ENCODE measurements around the gene SIX1. TPM values are rescaled to one million over a fixed set of nuclear protein-coding genes. Genes with fewer than 3 reads are reported as not detected.

Gene SIX1
- total and polyA plus RNA-seq, 2 experiments from 2014 or later, result 0.12 to 0.46 TPM

- no peak for DNase-seq (ENCODE audit: low read depth in 1 of 2, low spot score in 1 of 2)
- TF ChIP-seq, protein P1, sequence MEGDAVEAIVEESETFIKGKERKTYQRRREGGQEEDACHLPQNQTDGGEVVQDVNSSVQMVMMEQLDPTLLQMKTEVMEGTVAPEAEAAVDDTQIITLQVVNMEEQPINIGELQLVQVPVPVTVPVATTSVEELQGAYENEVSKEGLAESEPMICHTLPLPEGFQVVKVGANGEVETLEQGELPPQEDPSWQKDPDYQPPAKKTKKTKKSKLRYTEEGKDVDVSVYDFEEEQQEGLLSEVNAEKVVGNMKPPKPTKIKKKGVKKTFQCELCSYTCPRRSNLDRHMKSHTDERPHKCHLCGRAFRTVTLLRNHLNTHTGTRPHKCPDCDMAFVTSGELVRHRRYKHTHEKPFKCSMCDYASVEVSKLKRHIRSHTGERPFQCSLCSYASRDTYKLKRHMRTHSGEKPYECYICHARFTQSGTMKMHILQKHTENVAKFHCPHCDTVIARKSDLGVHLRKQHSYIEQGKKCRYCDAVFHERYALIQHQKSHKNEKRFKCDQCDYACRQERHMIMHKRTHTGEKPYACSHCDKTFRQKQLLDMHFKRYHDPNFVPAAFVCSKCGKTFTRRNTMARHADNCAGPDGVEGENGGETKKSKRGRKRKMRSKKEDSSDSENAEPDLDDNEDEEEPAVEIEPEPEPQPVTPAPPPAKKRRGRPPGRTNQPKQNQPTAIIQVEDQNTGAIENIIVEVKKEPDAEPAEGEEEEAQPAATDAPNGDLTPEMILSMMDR (IDR thresholded peaks at IDR 0.05; ENCODE audit: low read depth, low read length), result no peak
These were observed 19.3 kb upstream of the SIX1 start for GRCh38 chr14:60668431-60669112.

DNA sequence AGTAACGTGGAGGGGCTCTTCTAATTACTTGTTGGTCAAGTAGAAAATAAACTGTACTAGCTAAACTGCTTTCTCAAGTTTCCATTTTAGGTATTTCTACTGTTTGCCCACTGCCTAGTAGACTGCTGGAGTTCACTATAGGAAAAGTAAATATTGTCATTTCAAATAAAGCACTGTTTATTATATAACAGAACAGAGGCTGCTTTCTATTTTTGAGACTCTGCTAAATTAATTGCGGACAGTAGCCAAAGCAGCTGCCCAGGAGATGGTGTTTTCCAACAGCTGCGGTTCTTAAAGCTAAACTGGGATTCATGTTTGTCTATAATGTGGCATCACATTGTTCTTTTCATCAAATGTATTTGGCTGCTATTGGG, 15.9 kb upstream of the SIX1 start:
- Histone ChIP-seq H3K4me3 (no peak overlapping the region), H3K27ac (no peak overlapping the region), H3K4me1 (ENCODE audit: low read depth) (no peaks in the 10 kb centered on the region), H3K27me3 (peaks cover 15% of the 10 kb centered on the region), H3K9me3 (ENCODE audit: low read depth) (no peaks in the 10 kb centered on the region), H3K36me3 (no peaks in the 10 kb centered on the region)
- DNase-seq (ENCODE audit: low read depth in 1 of 2, low spot score in 1 of 2), result no peak
- TF ChIP-seq, protein P1 (IDR thresholded peaks at IDR 0.05; ENCODE audit: low read depth, low read length), result no peak

More at GRCh38 chr14:60668431-60669112, 19.3 kb upstream of the SIX1 start:
- H3K4me3 ChIP-seq, result no peak overlapping the region
- no peaks in the 10 kb centered on the region for H3K9me3 ChIP-seq (ENCODE audit: low read depth)
- H3K27ac ChIP-seq, result no peak overlapping the region
- no peaks in the 10 kb centered on the region for H3K4me1 ChIP-seq (ENCODE audit: low read depth)
- peaks cover 2% of the 10 kb centered on the region for H3K27me3 ChIP-seq
- H3K36me3 ChIP-seq, result no peaks in the 10 kb centered on the region

- H3K9me3 ChIP-seq (ENCODE audit: low read depth), result no peaks in the 10 kb centered on the region
- no peak for DNase-seq (ENCODE audit: low read depth in 1 of 2, low spot score in 1 of 2)
- H3K4me3 ChIP-seq, result no peak overlapping the region
- H3K27ac ChIP-seq, result no peak overlapping the region
- peaks cover 37% of the 10 kb centered on the region for H3K27me3 ChIP-seq
- TF ChIP-seq, protein P1 (IDR thresholded peaks at IDR 0.05; ENCODE audit: low read depth, low read length), result no peak
- no peaks in the 10 kb centered on the region for H3K36me3 ChIP-seq
- H3K4me1 ChIP-seq (ENCODE audit: low read depth), result peaks cover 11% of the 10 kb centered on the region
These were observed 13.7 kb upstream of the SIX1 start for GRCh38 chr14:60662982-60663381.

GRCh38 chr14:60661721-60662120, 12.4 kb upstream of the SIX1 start:
- Histone ChIP-seq H3K9me3 (ENCODE audit: low read depth) (no peaks in the 10 kb centered on the region), H3K4me3 (no peak overlapping the region), H3K27me3 (peaks cover 49% of the 10 kb centered on the region), H3K36me3 (no peaks in the 10 kb centered on the region), H3K27ac (no peak overlapping the region), H3K4me1 (ENCODE audit: low read depth) (peaks cover 11% of the 10 kb centered on the region)
- DNase-seq (ENCODE audit: low read depth in 1 of 2, low spot score in 1 of 2), result no peak
- TF ChIP-seq, protein P1 (IDR thresholded peaks at IDR 0.05; ENCODE audit: low read depth, low read length), result no peak

GRCh38 chr14:60658909-60659585, 9.8 kb upstream of the SIX1 start:
- TF ChIP-seq, protein P1 (IDR thresholded peaks at IDR 0.05; ENCODE audit: low read depth, low read length), result no peak
- no peaks in the 10 kb centered on the region for H3K36me3 ChIP-seq
- no peak overlapping the region for H3K27ac ChIP-seq
- no peak for DNase-seq (ENCODE audit: low read depth in 1 of 2, low spot score in 1 of 2)
- H3K27me3 ChIP-seq, result peaks cover 75% of the 10 kb centered on the region
- no peaks in the 10 kb centered on the region for H3K9me3 ChIP-seq (ENCODE audit: low read depth)
- H3K4me3 ChIP-seq, result no peak overlapping the region
- peaks cover 11% of the 10 kb centered on the region for H3K4me1 ChIP-seq (ENCODE audit: low read depth)

All from cardiac muscle cell (in vitro differentiated cells and primary cell).